Measurements from ENCODE around the gene SLC23A3.
A peak's percentile ranks its signal among the peaks of the same experiment; 100 is the strongest.

SLC23A3 gene

DNA sequence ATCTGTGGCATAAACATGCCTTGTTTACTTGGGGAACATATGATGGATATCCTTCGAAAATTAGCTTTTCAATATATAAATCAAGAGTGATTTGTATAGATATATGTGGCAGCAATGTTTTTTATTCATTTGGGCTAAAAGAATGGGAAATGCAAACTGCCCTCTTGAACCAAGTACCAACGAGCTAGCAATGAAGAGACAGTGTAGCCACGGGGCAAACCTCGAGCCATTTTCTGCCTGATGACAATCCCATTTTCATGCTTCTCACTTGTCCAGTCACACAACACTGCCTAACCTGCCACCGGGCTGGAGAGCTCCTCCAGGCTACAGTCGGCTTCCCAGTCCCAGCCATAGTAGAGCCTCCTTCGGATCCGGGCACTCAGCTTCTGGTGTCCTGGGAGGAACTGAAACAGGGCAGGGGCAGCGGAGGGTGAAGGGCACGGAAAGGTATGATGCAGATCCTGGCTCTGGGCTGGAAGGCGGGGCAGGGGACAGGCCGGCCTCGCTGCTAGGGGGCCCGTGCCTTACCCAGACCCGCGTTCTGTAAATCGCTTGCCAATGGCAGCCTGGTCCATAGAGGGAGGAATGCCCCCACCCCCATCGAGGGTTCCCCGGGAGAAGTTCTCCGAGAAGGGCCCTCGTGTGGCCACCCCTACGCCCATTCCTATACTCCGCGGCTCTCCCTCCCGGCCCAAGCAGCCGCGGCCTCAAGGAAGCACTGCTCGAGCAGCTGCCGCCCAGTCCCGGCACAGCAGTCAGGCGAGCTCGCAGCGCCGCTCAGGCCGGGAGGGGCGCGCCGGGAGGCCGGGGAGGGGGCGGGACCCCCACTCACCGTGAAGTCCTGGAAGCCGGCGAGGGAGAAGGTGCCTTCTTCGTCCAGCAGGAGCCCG, 6.3 kb upstream of the SLC23A3 start:
- Mint-ChIP-seq H3K27me3 (no peaks in the 10 kb centered on the region), H3K36me3 (peaks cover 35 to 61% of the 10 kb centered on the region in 2 donors), H3K9me3 (no peaks in the 10 kb centered on the region), H3K4me3 (peak overlapping the region; percentile 89 to 95), H3K4me1 (peaks cover 58 to 73% of the 10 kb centered on the region in 2 donors), H3K27ac (peak overlapping the region; percentile 99)
- peak; percentile 78 for DNase-seq
- peak; percentile 72 to 76 for ATAC-seq (replicated peaks)

DNA sequence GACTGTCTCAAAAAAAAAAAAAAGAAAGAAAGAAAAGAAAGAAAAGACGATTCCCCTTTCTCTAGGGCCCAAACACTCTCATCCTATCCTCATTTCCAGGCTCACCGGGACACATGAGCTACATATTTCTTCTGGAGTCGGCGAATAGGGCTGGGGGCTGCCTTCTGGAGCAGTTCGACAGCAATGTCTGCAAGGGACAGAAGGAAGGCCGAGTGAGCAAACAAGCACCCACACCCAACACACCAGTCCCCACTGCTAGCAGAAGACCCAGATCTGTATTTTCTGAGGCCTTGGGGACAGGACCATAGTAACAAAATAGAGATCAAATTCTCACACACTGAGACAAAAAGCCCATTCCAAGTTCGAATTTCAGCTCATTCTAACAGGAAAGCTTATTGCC, 5.7 kb upstream of the SLC23A3 start:
- H3K9me3 Mint-ChIP-seq, result no peaks in the 10 kb centered on the region
- H3K4me3 Mint-ChIP-seq, result peak overlapping the region; percentile 89 to 95
- ATAC-seq (replicated peaks) (no peak), DNase-seq (no peak)
- peak overlapping the region; percentile 99 for H3K27ac Mint-ChIP-seq
- H3K36me3 Mint-ChIP-seq, result peaks cover 35 to 58% of the 10 kb centered on the region in 2 donors
- peaks cover 51 to 68% of the 10 kb centered on the region in 2 donors for H3K4me1 Mint-ChIP-seq
- H3K27me3 Mint-ChIP-seq, result no peaks in the 10 kb centered on the region

DNA sequence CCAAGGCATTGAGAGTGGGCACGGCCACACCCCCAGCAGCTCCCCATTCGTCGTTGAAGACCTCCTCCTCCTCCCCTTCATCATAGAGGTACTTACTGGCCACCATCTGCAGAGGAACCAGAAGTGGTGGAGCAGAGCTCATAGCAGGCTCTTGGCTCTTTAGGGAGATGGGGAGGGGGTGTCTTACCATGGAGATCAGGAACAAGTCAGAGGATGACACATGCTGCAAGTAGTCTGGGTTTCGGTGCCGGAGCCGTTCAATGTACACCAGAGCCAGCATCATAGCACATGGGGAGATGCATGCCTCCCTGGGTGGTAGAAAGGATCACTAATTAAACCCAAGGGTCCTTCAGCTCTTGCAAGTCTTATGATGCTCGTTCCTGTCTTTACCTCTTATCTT, 5.0 kb upstream of the SLC23A3 start:
- Mint-ChIP-seq H3K9me3 (no peaks in the 10 kb centered on the region), H3K27me3 (no peaks in the 10 kb centered on the region), H3K4me1 (peaks cover 51 to 66% of the 10 kb centered on the region in 2 donors), H3K4me3 (peak overlapping the region in 1 of 2 donors; percentile 56), H3K36me3 (peaks cover 34 to 57% of the 10 kb centered on the region in 2 donors), H3K27ac (peak overlapping the region; percentile 61)
- no peak for ATAC-seq (replicated peaks)
- DNase-seq, result no peak

DNA sequence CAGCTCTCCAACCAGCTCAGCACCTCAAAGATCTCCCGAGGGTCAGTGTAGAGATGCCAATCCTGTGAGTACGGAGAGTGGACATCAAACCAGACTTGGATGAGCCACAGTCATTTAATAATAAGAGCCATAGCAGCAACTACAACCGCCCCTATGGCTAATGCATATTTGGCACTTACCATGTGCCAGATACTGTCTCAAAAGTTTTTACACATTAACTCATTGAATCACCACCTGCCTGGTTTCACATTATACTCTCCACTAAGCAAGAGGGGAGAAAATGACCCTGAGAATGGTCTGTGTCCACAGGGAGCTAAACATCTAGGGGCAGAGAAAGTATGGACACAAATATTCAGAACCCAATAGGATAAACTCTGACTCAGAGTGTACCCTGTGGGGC, 4.3 kb upstream of the SLC23A3 start:
- no peak for DNase-seq
- ATAC-seq (replicated peaks), result no peak
- Mint-ChIP-seq H3K27ac (peak overlapping the region; percentile 61), H3K9me3 (no peaks in the 10 kb centered on the region), H3K4me1 (peaks cover 47 to 61% of the 10 kb centered on the region in 2 donors), H3K27me3 (no peaks in the 10 kb centered on the region), H3K36me3 (peaks cover 35 to 61% of the 10 kb centered on the region in 2 donors), H3K4me3 (peak overlapping the region in 1 of 2 donors; percentile 55)

DNA sequence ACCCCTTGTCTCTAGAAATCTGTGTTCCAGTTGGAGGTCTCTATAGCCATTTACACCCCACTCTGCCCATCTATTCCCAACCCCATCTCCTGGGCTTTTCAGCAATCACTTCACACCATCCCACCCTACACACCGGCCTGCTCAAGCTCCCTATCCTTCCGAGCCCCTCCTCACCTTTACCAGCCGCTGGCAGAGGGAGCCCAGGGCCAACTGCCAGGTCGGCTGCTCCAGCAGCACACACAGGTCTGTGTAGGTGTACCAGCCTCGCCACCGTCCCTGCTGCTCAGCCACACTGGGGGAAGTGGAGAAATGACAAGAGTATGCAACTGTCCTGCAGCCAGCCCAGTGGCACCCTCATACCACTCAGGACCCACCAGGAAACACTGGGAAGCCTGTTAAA, 3.3 kb upstream of the SLC23A3 start:
- Mint-ChIP-seq H3K36me3 (peaks cover 37 to 57% of the 10 kb centered on the region in 2 donors), H3K4me3 (no peak overlapping the region), H3K4me1 (peaks cover 43 to 55% of the 10 kb centered on the region in 2 donors), H3K27ac (peak overlapping the region; percentile 87), H3K9me3 (no peaks in the 10 kb centered on the region), H3K27me3 (no peaks in the 10 kb centered on the region)
- no peak for DNase-seq
- ATAC-seq (replicated peaks), result no peak

DNA sequence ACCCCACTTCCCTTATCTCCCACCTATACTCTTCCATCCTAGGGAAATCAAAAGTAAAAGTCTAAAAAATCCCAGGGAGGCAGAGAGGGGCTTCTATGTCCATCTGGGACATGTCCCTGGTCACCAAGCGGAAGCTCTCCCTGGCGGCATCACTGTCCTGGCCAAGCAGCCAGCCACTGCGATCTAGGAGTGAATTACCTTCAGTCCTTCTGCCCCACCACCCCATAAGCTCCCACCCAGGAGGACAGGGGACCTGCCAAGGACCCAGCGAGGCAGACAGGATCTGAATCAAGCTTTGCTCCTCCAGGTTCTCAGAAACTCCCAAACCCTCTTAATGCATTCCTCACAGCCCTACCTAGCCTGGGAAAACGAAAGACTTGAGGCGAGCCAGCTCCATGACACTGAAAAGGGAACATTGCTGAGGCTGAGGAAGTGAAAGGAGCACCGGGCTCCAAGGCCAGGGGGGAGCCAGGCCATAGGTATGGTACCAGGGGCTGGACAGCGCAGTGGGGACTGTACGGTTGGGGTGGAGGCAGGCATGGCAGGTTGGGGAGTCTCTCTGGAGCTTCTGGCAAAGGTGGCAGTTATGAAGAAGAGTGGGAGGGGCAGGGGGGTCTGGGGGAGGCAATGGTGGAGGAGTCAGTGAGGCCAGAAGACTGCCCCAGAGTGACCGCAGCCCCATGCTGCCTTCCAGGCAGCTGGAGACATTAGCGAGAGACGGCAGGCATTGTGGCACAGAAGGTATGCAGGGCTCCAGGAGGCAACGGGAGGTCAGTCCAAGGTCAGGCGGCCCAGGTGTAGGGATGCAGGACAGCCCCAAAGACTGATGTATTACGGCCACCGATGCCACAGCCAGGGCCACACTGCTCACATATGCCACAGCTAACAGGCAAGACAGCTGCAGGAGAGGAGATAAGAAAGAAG, 2.7 kb upstream of the SLC23A3 start:
- peaks cover 43 to 51% of the 10 kb centered on the region in 2 donors for H3K4me1 Mint-ChIP-seq
- no peak overlapping the region for H3K4me3 Mint-ChIP-seq
- no peaks in the 10 kb centered on the region for H3K9me3 Mint-ChIP-seq
- peaks cover 44 to 60% of the 10 kb centered on the region in 2 donors for H3K36me3 Mint-ChIP-seq
- peak overlapping the region; percentile 67 for H3K27ac Mint-ChIP-seq
- ATAC-seq (replicated peaks) (no peak), DNase-seq (no peak)
- H3K27me3 Mint-ChIP-seq, result no peaks in the 10 kb centered on the region

- DNase-seq (no peak), ATAC-seq (replicated peaks) (peak; percentile 33 to 59)
- no peaks in the 10 kb centered on the region for H3K9me3 Mint-ChIP-seq
- peaks cover 47 to 64% of the 10 kb centered on the region in 2 donors for H3K36me3 Mint-ChIP-seq
- H3K4me3 Mint-ChIP-seq, result no peak overlapping the region
- peaks cover 39 to 45% of the 10 kb centered on the region in 2 donors for H3K4me1 Mint-ChIP-seq
- peak overlapping the region; percentile 65 for H3K27ac Mint-ChIP-seq
- no peaks in the 10 kb centered on the region for H3K27me3 Mint-ChIP-seq
These were observed 1.4 kb upstream of the SLC23A3 start for GRCh38 chr2:219171231-219171651.

DNA sequence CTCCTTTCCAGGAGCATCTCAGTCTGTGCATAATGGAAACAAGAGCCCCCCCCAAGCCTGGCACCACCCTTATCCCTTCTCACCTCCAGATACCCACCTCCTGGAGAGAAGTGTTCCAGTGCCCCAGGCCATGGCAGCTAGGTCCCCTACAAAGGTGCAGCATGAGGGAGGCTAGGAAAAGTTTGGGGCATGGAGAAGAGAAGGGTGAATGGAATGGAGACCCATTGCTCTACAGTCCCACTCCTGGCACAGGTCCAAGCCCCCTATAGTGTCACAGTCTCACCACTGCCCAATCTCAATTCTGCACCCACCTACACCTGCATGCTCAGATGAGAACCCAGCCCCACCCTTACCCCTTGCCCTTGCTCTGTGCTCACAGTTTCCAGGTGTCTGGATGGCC, 897 bp downstream of the SLC23A3 start:
- Mint-ChIP-seq H3K9me3 (no peaks in the 10 kb centered on the region), H3K4me1 (peaks cover 26 to 27% of the 10 kb centered on the region in 2 donors), H3K27me3 (no peaks in the 10 kb centered on the region), H3K36me3 (peaks cover 46 to 68% of the 10 kb centered on the region in 2 donors), H3K4me3 (peak overlapping the region in 1 of 2 donors; percentile 28), H3K27ac (no peak overlapping the region)
- ATAC-seq (replicated peaks), result no peak
- DNase-seq, result no peak

GRCh38 chr2:219168526-219168925, 1.3 kb downstream of the SLC23A3 start:
- peak overlapping the region in 1 of 2 donors; percentile 28 for H3K4me3 Mint-ChIP-seq
- peak; percentile 29 to 64 for ATAC-seq (replicated peaks)
- no peaks in the 10 kb centered on the region for H3K27me3 Mint-ChIP-seq
- H3K4me1 Mint-ChIP-seq, result peaks cover 24 to 25% of the 10 kb centered on the region in 2 donors
- H3K36me3 Mint-ChIP-seq, result peaks cover 48 to 69% of the 10 kb centered on the region in 2 donors
- H3K27ac Mint-ChIP-seq, result no peak overlapping the region
- DNase-seq, result no peak
- no peaks in the 10 kb centered on the region for H3K9me3 Mint-ChIP-seq

DNA sequence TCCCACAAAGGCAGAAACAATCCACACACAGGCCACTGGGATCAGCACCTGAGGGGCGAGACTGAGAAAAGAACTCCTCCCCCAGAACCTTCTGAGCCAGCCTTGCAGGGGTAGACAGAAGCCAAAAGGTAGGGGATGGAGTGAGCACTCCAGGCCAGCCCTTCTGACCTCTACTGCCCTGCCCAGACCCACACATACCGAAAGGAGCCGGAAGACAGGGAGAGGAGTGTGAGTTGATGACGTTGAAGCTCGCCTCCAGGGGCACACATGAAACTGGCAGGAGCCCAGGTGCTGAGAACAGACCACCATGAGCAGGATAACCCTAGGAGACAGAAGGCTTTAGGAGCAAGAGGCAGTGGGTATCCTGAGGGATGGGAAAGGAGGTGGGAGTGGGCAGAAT, 1.8 kb downstream of the SLC23A3 start:
- ATAC-seq (replicated peaks), result no peak
- Mint-ChIP-seq H3K27ac (no peak overlapping the region), H3K36me3 (peaks cover 48 to 68% of the 10 kb centered on the region in 2 donors), H3K9me3 (no peaks in the 10 kb centered on the region), H3K4me3 (no peak overlapping the region), H3K4me1 (peaks cover 20 to 21% of the 10 kb centered on the region in 2 donors), H3K27me3 (no peaks in the 10 kb centered on the region)
- no peak for DNase-seq

GRCh38 chr2:219165058-219165911, 4.5 kb downstream of the SLC23A3 start:
- H3K4me3 Mint-ChIP-seq, result no peak overlapping the region
- ATAC-seq (replicated peaks), result no peak
- H3K9me3 Mint-ChIP-seq, result no peaks in the 10 kb centered on the region
- peaks cover 36 to 54% of the 10 kb centered on the region in 2 donors for H3K36me3 Mint-ChIP-seq
- H3K27ac Mint-ChIP-seq, result no peak overlapping the region
- H3K27me3 Mint-ChIP-seq, result no peaks in the 10 kb centered on the region
- H3K4me1 Mint-ChIP-seq, result peaks cover 13 to 18% of the 10 kb centered on the region in 2 donors
- no peak for DNase-seq

DNA sequence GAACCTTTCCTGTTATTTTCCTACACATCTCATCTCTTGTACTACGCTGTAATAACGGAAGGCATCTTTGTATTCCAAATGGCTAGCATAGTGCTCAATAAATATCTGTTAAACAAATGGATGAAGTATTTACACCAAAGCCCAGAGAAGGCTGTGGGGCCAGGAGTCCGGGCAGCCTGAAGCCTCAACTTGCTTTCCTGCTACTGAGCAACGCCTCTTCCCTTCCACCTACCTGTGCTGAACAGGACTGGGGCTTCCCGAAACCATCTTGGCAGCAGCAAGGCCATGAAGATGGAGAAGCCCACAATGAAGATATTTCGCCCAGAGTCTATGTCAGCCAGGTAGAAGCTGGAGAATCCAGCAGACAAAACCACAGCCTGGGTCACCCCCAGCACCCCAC, 6.7 kb downstream of the SLC23A3 start:
- peaks cover 32 to 45% of the 10 kb centered on the region in 2 donors for H3K36me3 Mint-ChIP-seq
- ATAC-seq (replicated peaks), result no peak
- H3K4me1 Mint-ChIP-seq, result peaks cover 15 to 24% of the 10 kb centered on the region in 2 donors
- no peaks in the 10 kb centered on the region for H3K9me3 Mint-ChIP-seq
- no peak overlapping the region for H3K4me3 Mint-ChIP-seq
- H3K27ac Mint-ChIP-seq, result no peak overlapping the region
- no peak for DNase-seq
- no peaks in the 10 kb centered on the region for H3K27me3 Mint-ChIP-seq

DNA sequence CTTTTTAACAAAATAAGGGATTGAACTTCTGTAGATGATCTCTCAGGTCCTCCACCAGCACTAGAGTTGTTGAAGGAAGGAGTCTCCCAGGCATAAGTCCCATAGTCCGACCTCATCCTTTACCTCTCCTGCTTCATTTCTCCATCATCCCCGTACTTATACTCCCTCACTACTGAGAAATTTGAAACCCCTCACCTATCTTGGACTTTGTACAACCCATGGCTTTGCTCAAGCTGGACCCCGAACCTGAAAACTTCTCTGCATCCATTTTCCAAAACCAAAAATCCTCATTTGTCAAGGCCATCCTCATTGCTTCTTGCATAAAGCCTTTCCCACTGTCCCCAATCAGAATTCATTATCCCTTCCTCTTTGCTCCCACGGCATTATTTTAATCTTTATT, 8.7 kb downstream of the SLC23A3 start:
- H3K36me3 Mint-ChIP-seq, result peaks cover 28 to 46% of the 10 kb centered on the region in 2 donors
- no peak overlapping the region for H3K27ac Mint-ChIP-seq
- ATAC-seq (replicated peaks), result no peak
- H3K4me3 Mint-ChIP-seq, result peak overlapping the region; percentile 88 to 94
- peaks cover 14 to 24% of the 10 kb centered on the region in 2 donors for H3K4me1 Mint-ChIP-seq
- H3K9me3 Mint-ChIP-seq, result no peaks in the 10 kb centered on the region
- no peak for DNase-seq
- H3K27me3 Mint-ChIP-seq, result no peaks in the 10 kb centered on the region

Measured in stimulated activated naive B cell treated with anti-CD40 and anti-IgM and Interleukin-4, amounts not matched to agents 10 μg/mL and 1 μg/mL and 100 μg/mL, for 72 hours (primary cell).